Measurements from ENCODE around the gene MRTO4.
"Not testable (repeated sequence)": the region's sequence is repeated elsewhere in the genome, so short reads cannot be mapped to it uniquely, and the experiment has no call there.

Gene MRTO4

GRCh38 chr1:19229229-19229628, 22.4 kb upstream of the MRTO4 start:
- no peak for DNase-seq

- no peak for DNase-seq
These were observed 21.7 kb upstream of the MRTO4 start for GRCh38 chr1:19229828-19230325.

GRCh38 chr1:19231736-19232523, 19.7 kb upstream of the MRTO4 start:
- not testable (repeated sequence) for DNase-seq

GRCh38 chr1:19232524-19232846, 19.1 kb upstream of the MRTO4 start:
- no peak for DNase-seq

GRCh38 chr1:19234224-19234623, 17.4 kb upstream of the MRTO4 start:
- DNase-seq, result no peak

GRCh38 chr1:19239876-19240275, 11.7 kb upstream of the MRTO4 start:
- DNase-seq, result no peak

GRCh38 chr1:19240673-19241538, 10.7 kb upstream of the MRTO4 start:
- peak; percentile 67 for DNase-seq

GRCh38 chr1:19250629-19251304, 838 bp upstream of the MRTO4 start:
- DNase-seq, result no peak

GRCh38 chr1:19254416-19254815, 2.8 kb downstream of the MRTO4 start:
- no peak for DNase-seq

GRCh38 chr1:19255288-19255687, 3.7 kb downstream of the MRTO4 start:
- no peak for DNase-seq

- not testable (repeated sequence) for DNase-seq
These were observed 4.7 kb downstream of the MRTO4 start for GRCh38 chr1:19256301-19256700.

- DNase-seq, result no peak
These were observed 5.7 kb downstream of the MRTO4 start for GRCh38 chr1:19257178-19257914.

GRCh38 chr1:19258353-19258752, 6.7 kb downstream of the MRTO4 start:
- no peak for DNase-seq

- DNase-seq, result no peak
These were observed 8.9 kb downstream of the MRTO4 start for GRCh38 chr1:19260211-19261138.

- DNase-seq, result no peak
These were observed 10.4 kb downstream of the MRTO4 start for GRCh38 chr1:19262047-19262446.

GRCh38 chr1:19262744-19263143, 11.1 kb downstream of the MRTO4 start:
- no peak for DNase-seq

- DNase-seq, result no peak
These were observed 16.8 kb downstream of the MRTO4 start for GRCh38 chr1:19268445-19268844.

- not testable (repeated sequence) for DNase-seq
These were observed 18.1 kb downstream of the MRTO4 start for GRCh38 chr1:19269427-19270342.

GRCh38 chr1:19270343-19270730, 18.7 kb downstream of the MRTO4 start:
- not testable (repeated sequence) for DNase-seq

GRCh38 chr1:19272064-19272463, 20.5 kb downstream of the MRTO4 start:
- DNase-seq, result no peak
